ENCODE measurements around the gene ANKRD12.

DNA sequence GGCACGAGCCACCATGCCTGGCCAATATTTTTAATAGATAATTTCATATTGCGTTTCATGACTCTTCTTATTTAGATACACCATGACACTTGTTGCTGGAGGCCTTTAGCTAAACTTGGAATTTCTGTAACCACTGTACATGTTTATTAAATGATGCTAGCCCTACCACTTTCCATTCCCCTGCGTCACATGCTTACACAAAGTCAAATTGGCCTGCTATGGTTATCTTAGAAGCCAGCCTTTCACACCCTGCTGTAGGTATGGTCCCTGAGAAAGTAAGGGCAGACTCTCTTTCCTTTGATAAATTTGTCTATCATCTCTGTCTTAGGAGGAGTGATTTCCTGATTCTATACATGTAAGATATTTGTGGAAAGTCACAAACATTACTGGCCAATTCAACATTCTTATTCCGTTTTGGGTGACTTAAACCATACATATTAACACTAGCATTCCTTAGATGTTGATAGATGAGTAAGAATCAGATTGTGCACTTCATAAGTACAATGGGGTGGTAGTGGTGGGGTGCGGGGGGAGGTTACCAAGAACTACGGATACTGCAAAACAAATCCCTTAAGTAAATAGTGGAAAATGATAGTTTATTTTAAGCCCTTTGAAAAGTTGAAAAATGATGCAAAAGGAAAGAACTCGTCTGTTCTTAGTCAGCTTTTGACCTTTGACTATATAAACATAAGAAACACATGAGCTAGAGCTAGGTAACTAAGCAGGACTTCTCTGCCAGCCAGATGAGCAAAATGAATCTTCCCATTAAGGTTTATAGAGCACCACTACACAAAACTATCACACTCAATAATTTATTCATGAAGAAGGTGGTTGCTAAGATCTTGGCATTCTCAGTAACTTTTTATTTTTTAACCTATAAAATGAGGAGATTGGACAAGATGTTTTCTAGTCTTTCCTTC, 42.0 kb upstream of the ANKRD12 start:
- TF ChIP-seq POLR2A (IDR thresholded peaks at IDR 0.05), result no peak
- TF ChIP-seq, protein P1, sequence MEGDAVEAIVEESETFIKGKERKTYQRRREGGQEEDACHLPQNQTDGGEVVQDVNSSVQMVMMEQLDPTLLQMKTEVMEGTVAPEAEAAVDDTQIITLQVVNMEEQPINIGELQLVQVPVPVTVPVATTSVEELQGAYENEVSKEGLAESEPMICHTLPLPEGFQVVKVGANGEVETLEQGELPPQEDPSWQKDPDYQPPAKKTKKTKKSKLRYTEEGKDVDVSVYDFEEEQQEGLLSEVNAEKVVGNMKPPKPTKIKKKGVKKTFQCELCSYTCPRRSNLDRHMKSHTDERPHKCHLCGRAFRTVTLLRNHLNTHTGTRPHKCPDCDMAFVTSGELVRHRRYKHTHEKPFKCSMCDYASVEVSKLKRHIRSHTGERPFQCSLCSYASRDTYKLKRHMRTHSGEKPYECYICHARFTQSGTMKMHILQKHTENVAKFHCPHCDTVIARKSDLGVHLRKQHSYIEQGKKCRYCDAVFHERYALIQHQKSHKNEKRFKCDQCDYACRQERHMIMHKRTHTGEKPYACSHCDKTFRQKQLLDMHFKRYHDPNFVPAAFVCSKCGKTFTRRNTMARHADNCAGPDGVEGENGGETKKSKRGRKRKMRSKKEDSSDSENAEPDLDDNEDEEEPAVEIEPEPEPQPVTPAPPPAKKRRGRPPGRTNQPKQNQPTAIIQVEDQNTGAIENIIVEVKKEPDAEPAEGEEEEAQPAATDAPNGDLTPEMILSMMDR (IDR thresholded peaks at IDR 0.05), result no peak
